ENCODE data around the gene OR2H2.

GRCh38 chr6:29630315-29630714, 45.4 kb downstream of the OR2H2 start:
- no peak for TF ChIP-seq CTCF (IDR thresholded peaks at IDR 0.05)
- no peak for TF ChIP-seq POLR2A (IDR thresholded peaks at IDR 0.05)
- TF ChIP-seq EP300 (IDR thresholded peaks at IDR 0.05), result no peak

Measured in tibial nerve (tissue), 4 donors.